Measurements from ENCODE around the gene GPD1L.

Gene GPD1L

DNA sequence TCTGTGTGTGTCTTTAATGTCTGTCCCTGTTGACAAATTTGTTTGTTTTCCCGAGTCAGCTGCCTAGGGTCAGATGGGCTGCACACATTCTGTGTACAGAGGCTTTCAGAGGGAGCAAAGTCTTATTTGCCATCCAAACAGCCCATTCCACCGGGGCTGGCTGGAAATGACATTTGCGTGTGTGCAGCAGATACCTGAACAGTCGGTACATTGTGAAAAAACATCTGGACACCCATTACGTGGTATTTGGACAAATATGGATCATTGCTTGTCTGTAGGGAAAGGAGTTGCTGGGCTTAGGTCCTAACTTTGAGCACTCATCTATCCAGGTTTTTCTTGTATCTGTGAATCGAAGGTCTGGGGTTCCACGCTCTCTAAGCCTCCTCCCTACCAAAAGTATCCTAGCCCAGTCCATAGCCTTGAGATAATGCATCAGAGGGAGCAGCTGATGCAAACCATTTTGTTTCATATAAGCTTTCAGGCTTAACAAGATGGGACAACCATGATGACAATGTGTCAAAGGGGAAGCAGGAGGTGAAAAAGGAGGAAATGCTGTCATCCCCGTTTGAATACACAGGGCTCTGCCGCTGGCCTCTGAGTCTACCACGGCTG lies 109.9 kb downstream of the GPD1L start:
- Histone ChIP-seq H2AFZ (no peak overlapping the region), H3K79me2 (no peaks in the 10 kb centered on the region), H3K4me2 (ENCODE audit: low read length) (no peak overlapping the region), H3K36me3 (ENCODE audit: control insufficient read depth, insufficient read depth, low read length) (no peaks in the 10 kb centered on the region), H3K4me3 (ENCODE audit: low read depth, low read length) (no peak overlapping the region), H3K27me3 (ENCODE audit: control insufficient read depth, insufficient read depth, low read length) (no peaks in the 10 kb centered on the region), H3K4me1 (no peaks in the 10 kb centered on the region), H3K27ac (no peak overlapping the region), H3K9ac (no peak overlapping the region), H3K9me3 (ENCODE audit: control insufficient read depth, low read length) (no peaks in the 10 kb centered on the region)
- TF ChIP-seq, protein P1, sequence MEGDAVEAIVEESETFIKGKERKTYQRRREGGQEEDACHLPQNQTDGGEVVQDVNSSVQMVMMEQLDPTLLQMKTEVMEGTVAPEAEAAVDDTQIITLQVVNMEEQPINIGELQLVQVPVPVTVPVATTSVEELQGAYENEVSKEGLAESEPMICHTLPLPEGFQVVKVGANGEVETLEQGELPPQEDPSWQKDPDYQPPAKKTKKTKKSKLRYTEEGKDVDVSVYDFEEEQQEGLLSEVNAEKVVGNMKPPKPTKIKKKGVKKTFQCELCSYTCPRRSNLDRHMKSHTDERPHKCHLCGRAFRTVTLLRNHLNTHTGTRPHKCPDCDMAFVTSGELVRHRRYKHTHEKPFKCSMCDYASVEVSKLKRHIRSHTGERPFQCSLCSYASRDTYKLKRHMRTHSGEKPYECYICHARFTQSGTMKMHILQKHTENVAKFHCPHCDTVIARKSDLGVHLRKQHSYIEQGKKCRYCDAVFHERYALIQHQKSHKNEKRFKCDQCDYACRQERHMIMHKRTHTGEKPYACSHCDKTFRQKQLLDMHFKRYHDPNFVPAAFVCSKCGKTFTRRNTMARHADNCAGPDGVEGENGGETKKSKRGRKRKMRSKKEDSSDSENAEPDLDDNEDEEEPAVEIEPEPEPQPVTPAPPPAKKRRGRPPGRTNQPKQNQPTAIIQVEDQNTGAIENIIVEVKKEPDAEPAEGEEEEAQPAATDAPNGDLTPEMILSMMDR (IDR thresholded peaks at IDR 0.05): no peak

DNA sequence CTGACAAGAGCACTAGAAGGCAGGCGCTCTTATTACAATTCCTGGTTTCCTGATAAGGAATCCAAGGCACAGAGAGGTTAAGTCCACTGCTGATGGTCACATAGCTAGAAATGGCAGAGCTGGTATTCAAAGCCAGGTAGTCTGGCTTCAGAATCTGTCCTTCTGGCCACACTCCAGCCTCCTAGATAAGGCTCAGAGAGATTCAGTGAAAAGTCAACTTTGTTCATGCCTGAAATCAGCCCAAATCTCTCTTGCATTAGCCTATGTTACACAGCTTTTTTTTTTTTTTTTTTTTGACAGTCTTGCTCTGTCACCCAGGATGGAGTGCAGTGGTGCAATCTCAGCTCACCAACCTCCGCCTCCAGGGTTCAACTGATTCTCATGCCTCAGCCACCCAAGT lies 110.9 kb downstream of the GPD1L start:
- Histone ChIP-seq H3K4me3 (ENCODE audit: low read depth, low read length) (no peak overlapping the region), H3K27me3 (ENCODE audit: control insufficient read depth, insufficient read depth, low read length) (no peaks in the 10 kb centered on the region), H3K9me3 (ENCODE audit: control insufficient read depth, low read length) (no peaks in the 10 kb centered on the region), H3K4me2 (ENCODE audit: low read length) (no peak overlapping the region), H3K27ac (no peak overlapping the region), H2AFZ (no peak overlapping the region), H3K4me1 (no peaks in the 10 kb centered on the region), H3K79me2 (no peaks in the 10 kb centered on the region), H3K36me3 (ENCODE audit: control insufficient read depth, insufficient read depth, low read length) (no peaks in the 10 kb centered on the region), H3K9ac (no peak overlapping the region)
- TF ChIP-seq, protein P1 (IDR thresholded peaks at IDR 0.05): no peak

All from parathyroid adenoma (tissue), 2 donors.